B cell (primary cell): ENCODE data around the gene MALL. TPM values are rescaled to one million over a fixed set of nuclear protein-coding genes. Genes with fewer than 3 reads are reported as not detected.

ENCODE experiments used
- ATAC-seq: fragments of 200-7000 bp; cut with Tn5 transposase; one replicate; pipeline ENCODE4 v1.10.0; 2021; ENCODE audit warnings: low read depth, mild to moderate bottlenecking, moderate number of reproducible peaks, moderate library complexity
- CTCF ChIA-PET: fragments of 350-600 bp; sonication (Branson Sonifier 250); formaldehyde crosslinking; loops from one replicate; lab custom pipeline; 2021; ENCODE audit warnings: antibody characterized with exemption, inconsistent platforms; lab: Charles Lee
- POLR2A ChIA-PET: fragments of 350-600 bp; sonication (Branson Sonifier 250); formaldehyde crosslinking; loops from one replicate; lab custom pipeline; 2021; ENCODE audit warnings: antibody characterized with exemption; lab: Charles Lee
- DNase-seq: peaks from one replicate; pipeline ENCODE4 v3.0.0; 2013
- H2AFZ ChIP-seq: 2 replicates; pipeline ENCODE4 v1.6.1; 2012; ENCODE audit warnings: mild to moderate bottlenecking, low read depth, low read length; ENCODE audit not compliant: insufficient read depth, poor library complexity, severe bottlenecking
- H3K27ac ChIP-seq, 2 donors: 1 replicate in 1 of 2; 2 replicates in 1 of 2; pipeline ENCODE4 v1.5.1; 2012 to 2013; ENCODE audit warnings: low read length in 2 of 2, mild to moderate bottlenecking in 2 of 2, moderate library complexity in 1 of 2
- H3K27me3 ChIP-seq, 4 experiments: fragments of 200-600 bp in 1 of 4; sonication (generic) in 1 of 4; replicated peaks in 1 of 4; 1 replicate in 2 of 4; 2 replicates in 2 of 4; pipeline versions ENCODE4 v1.6.1 to v1.7.0; 2013 to 2016; ENCODE audit warnings: low read length in 3 of 4, mild to moderate bottlenecking in 2 of 4, mixed read lengths in 1 of 4, moderate library complexity in 1 of 4; ENCODE audit not compliant: insufficient read depth in 4 of 4, control insufficient read depth in 3 of 4; ENCODE audit errors: control extremely low read depth in 1 of 4
- H3K36me3 ChIP-seq, 2 experiments: replicated peaks in 1 of 2; 1 replicate in 1 of 2; 2 replicates in 1 of 2; pipeline versions ENCODE4 v1.6.1 to v1.7.1; 2013; ENCODE audit warnings: low read length in 1 of 2; ENCODE audit not compliant: insufficient read depth in 2 of 2, control insufficient read depth in 1 of 2; ENCODE audit errors: control extremely low read depth in 1 of 2, extremely low read depth in 1 of 2
- H3K4me1 ChIP-seq, 2 donors: fragments of 200-600 bp in 1 of 2; sonication (generic) in 1 of 2; 1 replicate in 1 of 2; 2 replicates in 1 of 2; pipeline versions ENCODE4 v1.5.1 to v1.6.1; 2013 to 2017; ENCODE audit warnings: low read length in 2 of 2; ENCODE audit not compliant: control insufficient read depth in 2 of 2, insufficient read depth in 2 of 2
- H3K4me2 ChIP-seq: replicated peaks from 2 replicates; pipeline ENCODE3; 2012; ENCODE audit warnings: mild to moderate bottlenecking, low read depth, low read length; ENCODE audit not compliant: poor library complexity, severe bottlenecking
- H3K4me3 ChIP-seq, 5 experiments: fragments of 200-600 bp in 1 of 5; sonication (generic) in 1 of 5; 1 replicate in 3 of 5; 2 replicates in 2 of 5; pipeline versions ENCODE4 v1.5.1 to v1.7.0; 2011 to 2016; ENCODE audit warnings: low read length in 4 of 5, mild to moderate bottlenecking in 4 of 5, low read depth in 2 of 5, control low read depth in 1 of 5, moderate library complexity in 1 of 5; ENCODE audit not compliant: insufficient read depth in 1 of 5; ENCODE audit errors: control extremely low read depth in 1 of 5, extremely low read depth in 1 of 5
- H3K79me2 ChIP-seq: fragments of 200-600 bp; sonication (generic); one replicate; pipeline ENCODE4 v1.6.0; 2016; ENCODE audit warnings: low read length; ENCODE audit not compliant: control insufficient read depth, insufficient read depth
- H3K9ac ChIP-seq: fragments of 200-600 bp; sonication (generic); 2 replicates; pipeline ENCODE4 v1.6.1; 2017; ENCODE audit warnings: mild to moderate bottlenecking, low read length, moderate library complexity
- H3K9me3 ChIP-seq, 3 donors: one replicate each; pipeline versions ENCODE4 v1.6.1 to v1.7.1; 2013; ENCODE audit warnings: low read length in 2 of 3; ENCODE audit not compliant: control insufficient read depth in 2 of 3, insufficient read depth in 1 of 3; ENCODE audit errors: control extremely low read depth in 1 of 3
- H4K20me1 ChIP-seq: 2 replicates; pipeline ENCODE4 v1.6.0; 2012; ENCODE audit warnings: mild to moderate bottlenecking, low read length; ENCODE audit not compliant: insufficient read depth, control insufficient read depth, poor library complexity, severe bottlenecking
- H3K27ac Mint-ChIP-seq: one replicate; pipeline ENCODE4 v1.8.0; 2021; ENCODE audit warnings: mixed read lengths
- H3K27me3 Mint-ChIP-seq: one replicate; pipeline ENCODE4 v1.8.0; 2021; ENCODE audit warnings: mixed read lengths
- H3K4me1 Mint-ChIP-seq: one replicate; pipeline ENCODE4 v1.8.0; 2021; ENCODE audit warnings: mixed read lengths
- H3K4me3 Mint-ChIP-seq: one replicate; pipeline ENCODE4 v1.8.0; 2021; ENCODE audit warnings: mixed read lengths
- H3K9me3 Mint-ChIP-seq: one replicate; pipeline ENCODE4 v1.8.0; 2022; ENCODE audit warnings: mixed read lengths; ENCODE audit not compliant: insufficient read depth
- EZH2 ChIP-seq: IDR thresholded peaks from 2 replicates; pipeline ENCODE4 v1.6.1; 2012; ENCODE audit warnings: borderline replicate concordance, low read depth, mild to moderate bottlenecking, moderate library complexity, low read length; ENCODE audit not compliant: insufficient read depth, poor library complexity, severe bottlenecking
- WGBS: methylation state at CpG from one replicate; pipeline ENCODE4 v1.1.5; 2013; ENCODE audit warnings: missing lambda C conversion rate; ENCODE audit not compliant: insufficient coverage; 5-methylcytosine and 5-hydroxymethylcytosine counted together
- intact Hi-C: fragments of 100-400 bp; cut with micrococcal nuclease; formaldehyde crosslinking; loops from one replicate; pipeline ENCODE4 v1.10.0; 2022
- polyA plus RNA-seq: library from polyadenylated mRNA; depleted of rRNA; stranded (reverse); fragments of >200 nt; gene quantifications from 2 replicates; pipeline ENCODE4 v1.2.3, GENCODE V29; 2012
- total RNA-seq, 2 donors: library from RNA; stranded (reverse); fragments of 120-200 nt in 1 of 2; gene quantifications; 1 replicate in 1 of 2; 2 replicates in 1 of 2; pipeline versions ENCODE4 v1.2.3 to v1.2.4, GENCODE V29; 2013 to 2022
- TF ChIP-seq, protein P1 (sequence below): fragments of 200-600 bp; IDR thresholded peaks from one replicate; pipeline ENCODE4 v1.8.0; 2022; ENCODE audit warnings: antibody characterized with exemption, mild to moderate bottlenecking

The MALL gene
- total and polyA plus RNA-seq, 2 donors (not counting 1 experiment from before 2014, with no cell fraction given): not detected

GRCh38 chr2:110099038-110099425 lies 16.6 kb downstream of the MALL start:
- Histone ChIP-seq H3K9me3 (peaks cover 0 to 3% (median 0%) of the 10 kb centered on the region in 3 donors), H3K27ac (no peak overlapping the region), H3K79me2 (no peaks in the 10 kb centered on the region), H3K9ac (no peak overlapping the region), H3K4me3 (no peak overlapping the region), H4K20me1 (no peaks in the 10 kb centered on the region), H3K4me1 (no peaks in the 10 kb centered on the region), H3K4me2 (no peak overlapping the region), H2AFZ (no peak overlapping the region), H3K27me3 (no peaks in the 10 kb centered on the region), H3K36me3 (no peaks in the 10 kb centered on the region)
- peaks cover 2% of the 10 kb centered on the region for H3K9me3 Mint-ChIP-seq
- WGBS: 90% methylated on average over 6 of the region's 6 CpGs
- POLR2A ChIA-PET: no interaction called here
- H3K4me3 Mint-ChIP-seq: no peak overlapping the region
- no peak for TF ChIP-seq EZH2
- H3K27ac Mint-ChIP-seq: no peak overlapping the region
- intact Hi-C loops: no loop called here
- H3K4me1 Mint-ChIP-seq: no peaks in the 10 kb centered on the region
- H3K27me3 Mint-ChIP-seq: peaks cover 15% of the 10 kb centered on the region
- DNase-seq (no peak), ATAC-seq (no peak)
- CTCF ChIA-PET: no interaction called here

DNA sequence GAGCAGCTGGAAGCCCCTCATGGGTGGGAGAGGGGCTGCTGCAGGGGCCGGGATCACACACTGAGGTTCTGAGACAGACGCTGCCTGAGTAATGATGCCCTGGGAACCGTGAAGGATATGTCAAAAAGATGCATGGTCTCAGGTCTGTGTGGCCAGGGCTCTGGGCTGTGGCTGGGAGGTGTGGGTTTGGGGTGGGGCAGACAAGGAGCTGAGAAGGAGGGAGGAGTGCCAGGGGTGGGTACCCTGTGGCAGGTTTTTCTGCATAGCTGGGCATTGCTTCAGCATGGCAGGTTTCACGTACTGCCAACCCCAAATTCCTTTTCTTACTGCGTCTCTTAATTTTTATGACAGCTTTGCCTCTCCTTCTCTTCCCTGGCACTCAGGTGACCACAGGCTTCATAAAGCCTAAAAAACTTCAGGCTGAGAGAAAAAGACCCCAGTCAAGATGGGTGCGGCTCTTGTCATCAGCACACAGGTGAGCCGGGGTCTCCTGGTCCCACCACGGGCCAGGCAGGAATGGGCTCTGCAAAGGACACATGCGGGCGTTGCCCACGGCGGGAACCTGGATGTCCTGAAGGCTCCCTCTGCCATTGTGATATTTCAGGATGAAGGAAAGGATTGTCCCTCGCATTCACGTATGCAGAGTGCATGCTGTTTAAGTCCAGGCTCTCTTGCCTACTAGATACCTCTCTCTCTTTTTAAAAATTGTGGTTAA lies 18.0 kb downstream of the MALL start:
- no peak for TF ChIP-seq EZH2
- TF ChIP-seq, protein P1, sequence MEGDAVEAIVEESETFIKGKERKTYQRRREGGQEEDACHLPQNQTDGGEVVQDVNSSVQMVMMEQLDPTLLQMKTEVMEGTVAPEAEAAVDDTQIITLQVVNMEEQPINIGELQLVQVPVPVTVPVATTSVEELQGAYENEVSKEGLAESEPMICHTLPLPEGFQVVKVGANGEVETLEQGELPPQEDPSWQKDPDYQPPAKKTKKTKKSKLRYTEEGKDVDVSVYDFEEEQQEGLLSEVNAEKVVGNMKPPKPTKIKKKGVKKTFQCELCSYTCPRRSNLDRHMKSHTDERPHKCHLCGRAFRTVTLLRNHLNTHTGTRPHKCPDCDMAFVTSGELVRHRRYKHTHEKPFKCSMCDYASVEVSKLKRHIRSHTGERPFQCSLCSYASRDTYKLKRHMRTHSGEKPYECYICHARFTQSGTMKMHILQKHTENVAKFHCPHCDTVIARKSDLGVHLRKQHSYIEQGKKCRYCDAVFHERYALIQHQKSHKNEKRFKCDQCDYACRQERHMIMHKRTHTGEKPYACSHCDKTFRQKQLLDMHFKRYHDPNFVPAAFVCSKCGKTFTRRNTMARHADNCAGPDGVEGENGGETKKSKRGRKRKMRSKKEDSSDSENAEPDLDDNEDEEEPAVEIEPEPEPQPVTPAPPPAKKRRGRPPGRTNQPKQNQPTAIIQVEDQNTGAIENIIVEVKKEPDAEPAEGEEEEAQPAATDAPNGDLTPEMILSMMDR: no peak
- H3K4me1 ChIP-seq: no peaks in the 10 kb centered on the region
- H3K36me3 ChIP-seq: no peaks in the 10 kb centered on the region
- no peak overlapping the region for H3K27ac ChIP-seq
- no peaks in the 10 kb centered on the region for H3K27me3 ChIP-seq
- no peak overlapping the region for H3K9ac ChIP-seq
- peaks cover 10% of the 10 kb centered on the region for H3K27me3 Mint-ChIP-seq
- intact Hi-C loops: no loop called here
- H3K9me3 Mint-ChIP-seq: peaks cover 2% of the 10 kb centered on the region
- H3K9me3 ChIP-seq: peaks cover 0 to 3% (median 0%) of the 10 kb centered on the region in 3 donors
- H3K4me2 ChIP-seq: no peak overlapping the region
- H3K4me3 Mint-ChIP-seq: no peak overlapping the region
- no peak overlapping the region for H3K27ac Mint-ChIP-seq
- H4K20me1 ChIP-seq: no peaks in the 10 kb centered on the region
- CTCF ChIA-PET: no interaction called here
- no peaks in the 10 kb centered on the region for H3K4me1 Mint-ChIP-seq
- 91% methylated on average over 12 of the region's 14 CpGs for WGBS
- no peak for DNase-seq
- POLR2A ChIA-PET: no interaction called here
- no peak overlapping the region for H3K4me3 ChIP-seq
- ATAC-seq: no peak
- no peaks in the 10 kb centered on the region for H3K79me2 ChIP-seq
- H2AFZ ChIP-seq: no peak overlapping the region
